ENCODE results near the gene DGCR2.

The DGCR2 gene

DNA sequence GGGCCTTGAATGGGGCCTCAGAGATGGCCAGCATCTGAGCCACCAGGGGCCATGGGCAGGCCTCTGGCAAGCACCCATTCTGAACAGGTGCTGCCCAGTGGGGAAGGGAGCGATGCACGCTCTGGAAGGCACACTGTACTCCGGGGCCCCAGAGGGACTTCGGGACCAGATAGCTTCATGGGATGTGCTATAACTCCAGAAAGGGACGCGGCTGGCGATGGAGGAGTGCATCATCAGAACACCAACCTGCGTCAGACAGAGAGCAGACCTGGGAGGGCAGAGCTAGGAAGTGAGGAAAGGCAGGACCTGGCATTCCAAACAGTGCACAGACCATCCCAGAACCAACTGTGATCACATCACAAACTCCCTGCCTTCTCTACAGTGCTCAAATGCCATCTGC lies 16.8 kb downstream of the DGCR2 start:
- H3K4me1 ChIP-seq (ENCODE audit: insufficient read depth, insufficient read length) = peaks cover 5% of the 10 kb centered on the region
- H3K36me3 ChIP-seq (ENCODE audit: insufficient read depth, insufficient read length, low read length) = peaks cover 10% of the 10 kb centered on the region
- H3K27me3 ChIP-seq (ENCODE audit: insufficient read depth, insufficient read length) = no peaks in the 10 kb centered on the region
- no peak overlapping the region for H3K4me3 ChIP-seq (ENCODE audit: insufficient read length, low read depth)
- H3K9ac ChIP-seq (ENCODE audit: insufficient read length, low read depth) = no peak overlapping the region
- no peak for DNase-seq (ENCODE audit: low read depth, low spot score)
- TF ChIP-seq SUZ12 (IDR thresholded peaks at IDR 0.05; ENCODE audit: extremely low read depth, insufficient read depth, insufficient read length) (no peak), YY1 (IDR thresholded peaks at IDR 0.05; ENCODE audit: insufficient read depth, insufficient read length) (no peak), ZNF274 (IDR thresholded peaks at IDR 0.05; ENCODE audit: low read depth, low read length) (no peak)
- no peaks in the 10 kb centered on the region for H3K9me3 ChIP-seq (ENCODE audit: insufficient read depth, low read length)

DNA sequence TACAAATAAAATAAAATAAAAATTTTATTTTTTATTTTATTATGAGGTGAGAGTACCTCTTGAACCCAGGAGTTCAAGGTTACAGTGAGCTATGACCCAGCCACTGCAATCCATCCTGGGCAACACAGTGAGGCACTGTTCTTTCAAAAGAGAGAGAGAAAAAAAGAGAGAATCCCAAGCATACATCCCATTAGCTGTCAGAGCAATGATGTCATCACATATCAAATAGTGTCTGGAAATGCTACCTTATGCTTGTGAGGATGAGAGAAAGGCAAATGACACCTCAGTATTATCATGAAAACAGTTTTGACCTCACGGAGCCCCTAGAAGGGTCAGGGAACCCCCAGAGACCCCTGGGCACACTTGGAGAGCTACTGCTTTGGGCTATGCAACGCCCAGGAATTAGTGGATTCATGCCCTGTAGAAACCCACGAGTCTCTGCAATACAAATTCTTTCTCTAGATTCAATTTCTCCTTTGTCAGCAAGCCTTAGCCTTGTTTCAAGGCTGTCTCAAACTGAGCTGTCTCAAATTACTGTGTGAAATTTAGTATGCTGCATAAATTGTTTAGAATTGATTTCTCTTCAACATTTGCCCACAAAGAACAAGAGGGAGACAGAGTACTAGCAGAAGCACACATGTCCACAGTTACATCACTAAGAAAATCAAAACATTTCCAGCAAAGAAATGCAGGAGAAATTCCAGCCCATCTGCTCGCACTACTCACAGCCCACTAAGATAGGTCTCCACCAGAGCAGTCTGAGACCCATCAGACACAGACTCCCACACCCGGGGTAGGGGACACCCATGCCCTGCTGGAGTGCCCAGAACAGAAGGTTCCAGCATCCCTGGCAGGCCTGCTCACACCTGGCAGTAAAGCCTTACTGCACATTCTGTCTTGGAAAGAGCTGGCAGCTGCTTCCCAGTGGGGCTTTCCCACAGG lies 18.1 kb downstream of the DGCR2 start:
- Histone ChIP-seq H3K9me3 (ENCODE audit: insufficient read depth, low read length) (no peaks in the 10 kb centered on the region), H3K27me3 (ENCODE audit: insufficient read depth, insufficient read length) (no peaks in the 10 kb centered on the region), H3K4me1 (ENCODE audit: insufficient read depth, insufficient read length) (peaks cover 3% of the 10 kb centered on the region), H3K36me3 (ENCODE audit: insufficient read depth, insufficient read length, low read length) (peaks cover 11% of the 10 kb centered on the region), H3K4me3 (ENCODE audit: insufficient read length, low read depth) (no peak overlapping the region), H3K9ac (ENCODE audit: insufficient read length, low read depth) (no peak overlapping the region)
- TF ChIP-seq YY1 (IDR thresholded peaks at IDR 0.05; ENCODE audit: insufficient read depth, insufficient read length) = no peak
- no peak for TF ChIP-seq SUZ12 (IDR thresholded peaks at IDR 0.05; ENCODE audit: extremely low read depth, insufficient read depth, insufficient read length)
- TF ChIP-seq ZNF274 (IDR thresholded peaks at IDR 0.05; ENCODE audit: low read depth, low read length) = no peak
- no peak for DNase-seq (ENCODE audit: low read depth, low spot score)

DNA sequence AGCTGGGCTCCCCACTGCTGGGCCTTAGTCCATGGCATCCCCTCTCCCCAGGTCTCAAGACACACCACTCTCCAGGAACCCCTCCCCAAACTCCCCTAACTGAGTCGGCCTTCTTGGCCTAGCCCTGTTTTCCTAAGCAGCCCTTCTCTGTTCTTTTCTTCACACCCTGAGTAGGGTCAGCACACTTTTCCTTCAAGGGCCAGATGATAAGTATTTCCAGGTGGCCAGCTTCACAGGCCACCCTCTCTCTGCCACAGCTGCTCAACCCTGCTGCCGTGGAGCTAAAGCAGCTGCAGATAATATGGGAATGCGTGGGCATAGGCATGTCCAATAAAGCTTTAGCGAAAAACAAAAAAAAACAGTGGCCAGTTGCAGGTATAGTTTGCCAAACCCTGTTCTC lies 24.1 kb downstream of the DGCR2 start:
- H3K4me3 ChIP-seq (ENCODE audit: insufficient read length, low read depth) = no peak overlapping the region
- H3K4me1 ChIP-seq (ENCODE audit: insufficient read depth, insufficient read length) = no peaks in the 10 kb centered on the region
- H3K27me3 ChIP-seq (ENCODE audit: insufficient read depth, insufficient read length) = no peaks in the 10 kb centered on the region
- no peak overlapping the region for H3K9ac ChIP-seq (ENCODE audit: insufficient read length, low read depth)
- TF ChIP-seq ZNF274 (IDR thresholded peaks at IDR 0.05; ENCODE audit: low read depth, low read length) (no peak), SUZ12 (IDR thresholded peaks at IDR 0.05; ENCODE audit: extremely low read depth, insufficient read depth, insufficient read length) (no peak), YY1 (IDR thresholded peaks at IDR 0.05; ENCODE audit: insufficient read depth, insufficient read length) (no peak)
- DNase-seq (ENCODE audit: low read depth, low spot score) = no peak
- no peaks in the 10 kb centered on the region for H3K9me3 ChIP-seq (ENCODE audit: insufficient read depth, low read length)
- peaks cover 14% of the 10 kb centered on the region for H3K36me3 ChIP-seq (ENCODE audit: insufficient read depth, insufficient read length, low read length)

- H3K9me3 ChIP-seq (ENCODE audit: insufficient read depth, low read length) = no peaks in the 10 kb centered on the region
- H3K27me3 ChIP-seq (ENCODE audit: insufficient read depth, insufficient read length) = no peaks in the 10 kb centered on the region
- no peak for DNase-seq (ENCODE audit: low read depth, low spot score)
- no peak overlapping the region for H3K4me3 ChIP-seq (ENCODE audit: insufficient read length, low read depth)
- TF ChIP-seq YY1 (IDR thresholded peaks at IDR 0.05; ENCODE audit: insufficient read depth, insufficient read length) (no peak), ZNF274 (IDR thresholded peaks at IDR 0.05; ENCODE audit: low read depth, low read length) (no peak), SUZ12 (IDR thresholded peaks at IDR 0.05; ENCODE audit: extremely low read depth, insufficient read depth, insufficient read length) (no peak)
- H3K9ac ChIP-seq (ENCODE audit: insufficient read length, low read depth) = no peak overlapping the region
- peaks cover 14% of the 10 kb centered on the region for H3K36me3 ChIP-seq (ENCODE audit: insufficient read depth, insufficient read length, low read length)
- H3K4me1 ChIP-seq (ENCODE audit: insufficient read depth, insufficient read length) = no peaks in the 10 kb centered on the region
Observed at GRCh38 chr22:19097518-19097917, 24.7 kb downstream of the DGCR2 start.

- no peaks in the 10 kb centered on the region for H3K27me3 ChIP-seq (ENCODE audit: insufficient read depth, insufficient read length)
- DNase-seq (ENCODE audit: low read depth, low spot score) = no peak
- H3K4me3 ChIP-seq (ENCODE audit: insufficient read length, low read depth) = no peak overlapping the region
- H3K9ac ChIP-seq (ENCODE audit: insufficient read length, low read depth) = no peak overlapping the region
- H3K9me3 ChIP-seq (ENCODE audit: insufficient read depth, low read length) = no peaks in the 10 kb centered on the region
- no peaks in the 10 kb centered on the region for H3K4me1 ChIP-seq (ENCODE audit: insufficient read depth, insufficient read length)
- no peak for TF ChIP-seq ZNF274 (IDR thresholded peaks at IDR 0.05; ENCODE audit: low read depth, low read length)
- peaks cover 14% of the 10 kb centered on the region for H3K36me3 ChIP-seq (ENCODE audit: insufficient read depth, insufficient read length, low read length)
Observed at GRCh38 chr22:19096555-19096954, 25.7 kb downstream of the DGCR2 start.

GRCh38 chr22:19094393-19094997 lies 27.7 kb downstream of the DGCR2 start:
- no peak for DNase-seq (ENCODE audit: low read depth, low spot score)
- TF ChIP-seq ZNF274 (IDR thresholded peaks at IDR 0.05; ENCODE audit: low read depth, low read length) (no peak), SUZ12 (IDR thresholded peaks at IDR 0.05; ENCODE audit: extremely low read depth, insufficient read depth, insufficient read length) (no peak), YY1 (IDR thresholded peaks at IDR 0.05; ENCODE audit: insufficient read depth, insufficient read length) (no peak)
- peaks cover 14% of the 10 kb centered on the region for H3K36me3 ChIP-seq (ENCODE audit: insufficient read depth, insufficient read length, low read length)
- no peaks in the 10 kb centered on the region for H3K4me1 ChIP-seq (ENCODE audit: insufficient read depth, insufficient read length)
- H3K9me3 ChIP-seq (ENCODE audit: insufficient read depth, low read length) = no peaks in the 10 kb centered on the region
- no peak overlapping the region for H3K4me3 ChIP-seq (ENCODE audit: insufficient read length, low read depth)
- H3K27me3 ChIP-seq (ENCODE audit: insufficient read depth, insufficient read length) = no peaks in the 10 kb centered on the region
- H3K9ac ChIP-seq (ENCODE audit: insufficient read length, low read depth) = no peak overlapping the region

DNA sequence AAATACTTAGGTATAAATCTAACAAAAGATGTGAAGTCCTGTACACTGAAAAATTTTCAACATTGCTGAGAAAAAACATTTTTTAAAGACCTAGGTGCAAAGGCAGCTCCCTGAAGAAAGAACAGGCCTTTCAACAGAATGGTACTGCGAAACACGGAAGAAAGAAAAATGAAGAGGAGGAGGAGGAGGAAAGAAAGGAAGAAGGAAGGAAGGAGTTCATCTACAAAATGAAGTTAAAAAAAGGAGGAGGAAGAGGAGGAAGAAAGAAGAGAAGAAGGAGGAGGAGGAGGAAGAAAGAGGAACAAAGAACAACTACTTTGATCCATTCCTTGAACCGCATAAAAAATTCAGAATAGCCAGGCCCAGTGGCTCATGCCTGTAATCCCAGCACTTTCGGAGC lies 29.5 kb downstream of the DGCR2 start:
- Histone ChIP-seq H3K4me1 (ENCODE audit: insufficient read depth, insufficient read length) (peaks cover 2% of the 10 kb centered on the region), H3K9ac (ENCODE audit: insufficient read length, low read depth) (no peak overlapping the region), H3K9me3 (ENCODE audit: insufficient read depth, low read length) (no peaks in the 10 kb centered on the region), H3K4me3 (ENCODE audit: insufficient read length, low read depth) (no peak overlapping the region), H3K36me3 (ENCODE audit: insufficient read depth, insufficient read length, low read length) (peaks cover 8% of the 10 kb centered on the region), H3K27me3 (ENCODE audit: insufficient read depth, insufficient read length) (no peaks in the 10 kb centered on the region)
- TF ChIP-seq YY1 (IDR thresholded peaks at IDR 0.05; ENCODE audit: insufficient read depth, insufficient read length) (no peak), SUZ12 (IDR thresholded peaks at IDR 0.05; ENCODE audit: extremely low read depth, insufficient read depth, insufficient read length) (no peak), ZNF274 (IDR thresholded peaks at IDR 0.05; ENCODE audit: low read depth, low read length) (no peak)
- DNase-seq (ENCODE audit: low read depth, low spot score) = no peak
